GM18498 (cell line): ENCODE results near the gene CHRNA1.

Experiments used
- ATAC-seq: cut with Tn5 transposase; IDR thresholded peaks from one replicate; pipeline ENCODE4 v1.9.1; 2021; ENCODE audit warnings: mild to moderate bottlenecking, moderate library complexity; ENCODE audit not compliant: unreplicated experiment

The CHRNA1 gene

DNA sequence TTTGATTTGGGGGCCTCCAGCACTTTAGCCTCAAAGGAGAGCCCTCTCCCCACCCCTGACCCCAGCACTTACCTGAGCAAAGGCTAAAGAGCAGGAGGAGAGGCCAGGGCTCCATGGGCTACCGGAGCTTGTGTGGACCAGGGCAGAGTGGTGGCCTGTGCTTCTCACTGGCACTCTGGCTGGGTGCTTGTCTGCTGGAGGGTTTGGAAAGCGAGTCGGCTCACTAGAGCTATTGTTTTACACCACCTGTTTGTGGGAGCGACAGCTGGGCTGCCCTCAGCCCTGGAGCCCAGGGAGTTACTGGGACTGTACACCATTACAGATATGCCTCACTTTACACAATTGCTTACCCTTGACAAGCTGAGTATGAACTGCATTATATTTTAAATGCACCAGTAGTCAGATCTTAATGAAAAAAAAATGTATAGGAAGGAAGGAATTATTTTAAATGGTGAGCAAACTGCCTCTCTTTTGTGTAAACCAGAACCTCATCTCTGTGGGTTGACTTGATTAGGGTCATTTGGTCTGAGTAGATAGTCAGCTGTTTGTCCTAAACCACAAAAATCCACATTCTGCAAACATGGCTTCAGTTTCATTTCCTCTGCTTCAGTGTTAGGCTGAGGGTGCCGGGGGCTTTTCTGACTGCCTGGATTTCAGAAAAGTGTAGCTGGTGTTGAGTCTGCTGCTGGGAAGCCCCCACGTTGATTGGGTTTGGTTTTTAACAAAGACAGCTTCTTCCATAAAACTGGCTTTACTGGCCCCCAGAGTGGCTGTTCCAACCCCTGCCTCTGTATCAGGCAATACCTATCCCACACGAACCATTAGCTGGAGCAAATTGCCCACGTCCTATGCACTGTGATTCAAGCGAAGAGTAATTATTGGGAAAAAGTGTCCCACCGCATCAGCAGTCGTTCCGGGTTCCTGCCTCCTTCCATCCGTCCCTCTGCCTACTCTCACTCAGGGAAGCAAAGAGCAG, at the start of gene CHRNA1:
Gene CHRNA1 (minus strand): TSS at position 193 of the 976 bp plus-strand sequence. CDS start 78 bp downstream, at position 115.
- ATAC-seq = peak; percentile 76

DNA sequence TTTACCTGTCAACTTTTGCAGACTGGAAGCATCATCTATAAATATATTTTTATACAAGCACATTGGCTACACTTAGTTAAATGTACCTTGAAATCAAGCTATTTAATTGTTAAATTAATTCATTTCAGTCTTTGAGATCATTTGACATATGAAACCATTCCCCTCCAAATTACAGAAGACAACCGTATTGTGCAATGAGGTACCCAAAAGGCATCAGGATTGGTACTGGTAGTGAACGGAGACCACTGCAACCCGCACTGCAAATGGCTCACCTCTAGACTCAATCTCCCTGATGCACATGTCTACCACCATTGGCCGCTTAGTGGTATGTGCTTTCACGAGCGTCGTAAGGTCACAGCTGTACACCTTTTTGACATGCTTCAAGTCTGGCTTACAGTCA, 47.8 kb upstream of the CHRNA1 start:
- no peak for ATAC-seq

DNA sequence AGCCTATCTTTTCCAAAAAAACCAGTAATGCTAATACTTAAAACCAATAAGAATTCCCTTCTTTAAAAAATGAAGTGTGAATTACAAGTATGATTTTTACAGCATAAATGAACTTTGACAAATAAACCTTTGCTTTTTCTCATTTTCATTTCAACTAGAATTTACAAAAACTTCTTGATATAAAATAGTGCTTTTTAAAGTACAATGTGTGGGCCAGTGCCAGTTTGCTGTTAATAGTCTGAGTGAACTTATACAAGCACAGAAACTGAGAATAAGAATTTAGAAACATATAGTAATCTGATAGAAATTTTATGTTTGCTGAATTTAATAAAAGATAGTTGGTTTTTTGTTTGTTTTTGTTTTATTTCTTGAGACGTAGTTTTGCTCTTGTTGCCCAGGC, 43.7 kb upstream of the CHRNA1 start:
- no peak for ATAC-seq

DNA sequence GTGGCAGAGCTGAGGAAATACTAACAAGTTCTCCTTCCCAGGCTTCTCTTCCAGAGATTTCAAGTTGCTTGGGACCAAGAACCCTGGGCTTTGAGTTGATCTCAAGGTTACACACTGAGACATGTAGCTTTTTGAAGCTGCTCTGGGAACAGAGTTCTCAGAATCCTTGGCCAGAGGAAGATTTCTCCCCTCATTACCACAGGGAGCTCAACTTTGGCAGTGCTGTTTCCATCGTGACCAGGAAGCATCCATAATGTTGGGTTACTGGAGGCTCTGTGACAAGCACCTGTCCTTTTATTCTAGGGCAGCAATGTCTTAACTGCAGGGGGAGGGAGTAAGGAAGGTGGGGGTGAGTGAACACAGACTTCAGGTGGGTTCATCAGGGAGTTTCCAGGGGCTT, 41.5 kb upstream of the CHRNA1 start:
- ATAC-seq = no peak

DNA sequence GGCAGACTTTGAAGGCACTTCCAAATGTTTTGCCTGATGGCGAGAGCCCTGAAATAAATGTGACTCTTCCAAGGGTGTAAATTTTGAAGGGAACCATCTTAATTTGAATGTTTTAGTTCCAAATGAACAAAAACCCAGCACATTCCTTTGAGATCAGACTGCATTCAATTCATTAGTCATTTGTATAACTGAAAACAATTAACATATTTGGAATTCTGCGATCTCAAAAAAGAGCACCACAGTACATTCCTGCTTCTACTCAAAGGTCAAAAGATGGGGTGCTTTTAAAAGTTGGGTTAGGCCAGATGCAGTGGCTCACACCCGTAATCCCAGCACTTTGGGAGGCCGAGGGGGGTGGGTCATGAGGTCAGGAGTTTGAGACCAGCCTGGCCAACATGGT, 38.2 kb upstream of the CHRNA1 start:
- ATAC-seq = no peak

DNA sequence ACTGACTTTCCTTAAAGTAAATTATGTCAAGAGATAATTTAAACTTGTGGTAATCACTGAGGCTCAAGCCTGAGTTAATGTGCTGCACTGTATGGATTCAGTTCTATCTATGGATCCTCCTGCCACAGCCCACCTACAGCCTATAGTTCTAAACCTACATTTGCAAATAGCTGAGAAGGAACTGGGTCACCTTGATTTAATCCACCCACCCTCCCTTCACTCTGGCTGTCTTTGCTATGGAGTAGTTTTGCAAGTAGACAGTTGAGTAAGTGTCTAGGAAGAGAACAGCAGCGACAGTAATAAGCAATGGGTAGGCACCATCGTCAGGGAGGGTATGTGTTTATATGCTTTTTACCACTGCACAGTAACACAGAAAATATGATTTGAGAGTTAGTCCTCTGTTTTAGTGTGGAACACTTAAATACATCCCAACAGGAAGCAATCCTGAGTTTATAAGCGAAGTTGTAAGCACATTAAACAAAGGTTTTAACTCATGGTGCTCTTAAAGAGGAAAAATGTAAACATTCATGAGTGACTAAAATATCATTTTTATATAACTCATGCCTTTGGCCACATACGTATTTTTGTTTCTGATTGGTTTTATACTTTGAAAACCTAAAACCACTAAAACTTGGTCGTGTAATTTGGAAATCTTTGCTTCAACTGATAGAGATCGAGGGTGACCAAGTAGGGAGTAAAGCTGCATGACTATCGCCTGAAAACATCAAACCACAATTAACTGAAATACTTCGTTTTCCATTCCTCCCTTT, 36.3 kb upstream of the CHRNA1 start:
- ATAC-seq = no peak

DNA sequence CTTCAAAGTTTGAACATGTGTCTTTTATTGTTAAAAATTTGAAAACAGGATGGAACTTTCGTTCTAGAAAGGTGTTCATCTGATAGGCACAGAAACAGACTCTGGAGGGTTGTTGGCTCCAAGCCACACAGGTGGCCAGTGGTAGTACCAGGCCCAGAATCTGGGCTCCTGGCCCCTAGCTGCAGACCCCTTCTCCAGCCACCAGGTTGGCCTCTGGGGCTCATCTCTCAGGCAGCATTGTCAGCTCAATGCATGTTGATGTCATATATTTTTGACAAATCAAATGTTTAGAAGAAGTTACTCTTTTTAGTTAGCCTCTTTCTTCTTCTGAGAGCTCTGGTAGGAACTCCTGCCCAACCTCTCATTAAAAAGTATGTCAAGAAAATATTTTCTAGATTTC, 34.5 kb upstream of the CHRNA1 start:
- ATAC-seq = no peak

DNA sequence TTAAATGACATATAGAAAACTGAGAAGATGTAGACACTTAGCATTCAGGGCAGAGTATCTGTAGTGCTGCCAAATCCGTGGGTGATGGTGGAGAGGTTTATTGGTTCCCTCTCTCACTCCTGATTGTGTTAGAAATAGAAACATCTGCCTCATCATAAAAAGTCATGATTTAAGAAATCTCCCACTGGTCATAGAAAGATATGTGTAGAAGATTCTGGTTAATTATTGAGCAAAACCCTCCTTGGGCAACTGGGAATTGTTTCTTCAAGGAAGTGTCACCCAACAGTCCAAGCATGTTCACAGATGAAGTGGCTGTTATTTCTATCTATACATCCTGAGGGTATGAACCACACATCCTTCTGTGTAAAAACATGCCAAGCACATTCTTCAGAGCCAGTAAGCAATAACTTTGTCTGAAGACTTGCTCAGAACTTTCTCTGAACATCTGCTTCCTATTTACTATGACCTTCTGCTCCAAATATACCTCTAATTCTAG, 33.6 kb upstream of the CHRNA1 start:
- no peak for ATAC-seq

DNA sequence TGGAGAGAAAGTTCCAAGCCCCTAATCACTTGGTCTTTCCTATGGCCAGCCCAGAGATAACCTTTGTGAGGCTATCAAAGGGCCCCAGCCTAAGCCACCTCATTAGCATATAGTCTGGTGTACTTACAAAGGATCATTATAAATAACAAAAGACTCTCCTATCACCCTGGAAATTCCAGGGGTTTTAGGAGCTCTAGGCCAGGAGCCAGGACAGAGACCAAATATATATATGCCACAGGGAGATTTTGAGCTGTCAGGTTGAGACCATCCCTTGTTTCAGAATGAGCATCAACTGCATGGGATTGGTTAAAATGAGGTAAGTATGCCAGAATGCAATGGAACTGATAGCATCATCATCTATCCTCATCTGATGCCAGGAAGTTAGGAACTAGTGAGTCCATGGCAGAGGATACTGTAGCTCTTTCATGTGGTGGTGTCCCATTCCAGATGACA, 32.1 kb upstream of the CHRNA1 start:
- no peak for ATAC-seq

DNA sequence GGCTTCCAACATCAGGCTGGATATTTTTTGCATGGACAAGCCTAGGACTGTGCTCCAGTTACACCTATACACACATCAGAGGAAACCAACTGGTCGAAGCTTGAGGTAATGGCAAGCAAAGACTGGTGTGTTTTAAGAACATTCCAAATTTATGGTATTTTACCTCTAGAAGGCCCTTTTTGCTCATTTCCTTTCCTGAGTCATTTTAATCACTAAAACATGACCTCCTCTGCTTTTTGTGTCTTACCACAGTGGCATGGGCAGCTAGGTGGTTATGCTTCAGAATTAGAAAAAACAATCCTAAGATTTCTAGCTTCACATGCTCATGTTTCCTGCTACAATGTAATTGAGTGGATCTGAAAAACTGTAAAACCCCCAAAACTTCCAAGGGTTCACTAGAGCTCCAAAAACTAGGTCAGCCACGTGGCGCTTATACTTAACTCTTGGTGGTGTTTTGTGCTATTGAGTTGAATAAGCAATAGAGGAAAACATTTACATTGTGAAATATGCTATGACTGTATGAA, 30.6 kb upstream of the CHRNA1 start:
- no peak for ATAC-seq

DNA sequence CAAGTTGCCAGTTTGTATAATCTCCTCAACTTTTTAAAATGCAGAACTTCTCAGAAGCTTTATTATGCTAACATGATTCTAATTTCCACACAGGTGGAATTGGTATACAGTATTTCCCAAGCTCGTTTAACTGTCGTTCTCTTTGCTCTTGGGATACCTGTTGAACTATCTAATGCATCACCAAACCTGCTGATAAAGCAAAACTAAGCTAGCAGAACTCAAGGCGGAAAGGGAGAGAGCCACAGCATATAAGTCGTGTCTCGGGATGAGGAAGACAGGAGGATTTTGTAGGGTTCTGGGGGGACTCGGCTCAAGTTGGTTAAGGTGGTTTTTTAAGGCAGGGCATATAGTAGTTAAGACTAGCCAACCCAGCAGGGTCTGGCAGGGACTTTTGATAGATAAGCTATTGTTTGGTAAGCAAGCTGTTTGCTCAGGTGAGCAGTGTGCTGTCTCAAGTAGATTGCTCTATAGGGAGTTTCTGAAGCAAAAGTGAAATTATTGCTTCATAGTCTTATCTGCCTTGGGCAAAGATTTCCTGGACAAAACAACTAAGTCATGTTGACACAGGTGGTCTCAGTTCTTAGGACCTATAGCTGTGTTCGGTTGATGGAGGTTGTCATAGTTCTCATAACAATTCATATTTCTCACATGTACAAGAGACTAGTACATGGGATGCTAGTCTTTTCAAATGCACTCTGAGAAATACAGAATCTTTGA, 28.2 kb upstream of the CHRNA1 start:
- no peak for ATAC-seq

DNA sequence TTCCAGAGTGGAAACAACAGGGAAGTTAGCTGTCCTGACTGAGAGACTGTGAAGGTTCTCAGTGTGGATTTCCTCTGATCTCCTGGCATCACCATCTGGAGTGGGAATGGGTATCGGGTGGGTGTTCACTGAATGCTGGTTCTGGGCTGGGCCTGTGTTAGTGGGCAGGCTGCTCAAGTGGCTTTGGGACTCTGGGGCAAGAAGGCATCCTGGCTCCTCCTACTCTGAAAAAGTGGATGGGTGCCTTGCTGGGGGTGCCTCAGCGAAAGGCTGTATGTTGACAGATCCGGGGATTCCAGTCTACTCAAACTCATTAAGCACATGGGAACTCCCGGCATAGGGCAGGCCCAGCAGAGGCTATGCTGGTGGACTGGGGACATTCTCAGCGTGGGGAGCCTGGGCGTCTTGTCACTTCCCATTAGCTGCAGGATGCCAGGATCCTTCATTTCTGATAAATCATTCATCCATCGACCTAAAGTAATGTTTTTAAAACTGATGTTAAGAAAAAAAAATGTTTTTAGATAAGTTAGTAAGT, 27.5 kb upstream of the CHRNA1 start:
- no peak for ATAC-seq

DNA sequence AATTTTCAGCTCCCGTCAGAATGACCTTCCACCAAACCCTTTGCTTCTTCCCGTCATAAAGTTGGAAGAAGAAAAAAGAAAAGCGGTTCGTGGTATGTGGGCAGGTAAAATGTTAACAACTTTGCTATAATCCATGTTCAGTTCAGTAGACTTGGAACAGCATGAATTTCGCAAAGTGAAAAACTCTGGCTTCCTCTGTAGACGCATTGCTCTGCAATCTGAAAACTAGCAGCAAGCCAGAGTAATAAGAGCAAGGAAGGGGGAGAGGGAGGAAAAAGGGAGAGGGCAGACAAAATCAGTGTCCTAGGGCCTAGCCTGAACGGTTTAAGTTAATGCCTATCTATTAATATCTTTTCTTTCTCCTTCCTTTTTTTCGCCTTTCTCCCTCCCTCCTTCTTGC, 26.7 kb upstream of the CHRNA1 start:
- ATAC-seq = no peak

DNA sequence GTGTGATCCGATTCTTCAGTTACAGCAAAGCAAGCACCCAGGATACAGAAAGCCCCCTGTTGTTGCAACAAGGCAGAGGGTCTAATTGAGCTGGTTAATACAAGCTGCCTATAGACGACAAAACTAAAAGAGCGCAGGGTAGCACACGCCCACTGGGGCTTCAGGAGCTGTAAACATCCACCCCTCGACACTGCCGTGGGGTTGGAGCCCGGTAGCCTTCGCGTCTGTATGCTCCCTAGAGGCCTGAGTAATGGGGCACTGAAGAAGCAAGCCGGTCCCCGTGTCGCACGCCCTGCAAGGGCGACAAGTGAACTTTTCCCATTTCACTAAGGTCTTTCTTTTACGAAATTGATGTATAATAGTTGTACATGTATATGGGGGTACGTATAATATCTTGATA, 24.7 kb upstream of the CHRNA1 start:
- ATAC-seq = no peak

DNA sequence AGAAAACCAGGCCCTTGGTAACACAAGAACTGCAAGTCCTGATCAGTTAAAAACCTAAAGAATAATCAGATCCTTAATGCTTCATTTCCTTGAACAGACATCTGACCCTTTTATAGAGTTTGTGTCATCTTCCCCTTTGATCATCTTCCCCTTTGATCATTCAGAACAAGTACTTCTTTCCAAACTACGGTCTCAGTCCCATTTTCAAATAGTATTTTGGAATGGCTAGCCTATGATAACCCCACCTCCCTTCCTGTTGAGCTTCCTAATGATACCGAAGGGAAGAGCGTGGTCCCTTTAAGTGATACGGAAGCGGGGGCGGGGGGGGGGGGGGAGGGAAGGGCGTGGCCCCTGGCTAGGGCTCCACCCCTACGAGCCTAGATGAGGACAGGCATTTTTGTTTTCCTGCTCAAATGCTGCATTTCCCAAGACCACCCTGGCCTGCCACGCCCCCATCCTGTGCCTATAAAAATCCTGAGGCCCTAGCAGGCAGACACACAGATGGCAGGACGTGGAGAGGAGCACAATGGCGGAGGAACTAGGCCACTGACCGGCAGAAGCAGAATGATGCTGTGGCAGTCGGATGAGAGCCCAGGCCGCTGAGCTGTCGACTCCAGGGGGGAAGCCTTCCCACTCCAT, 24.1 kb upstream of the CHRNA1 start:
- no peak for ATAC-seq

DNA sequence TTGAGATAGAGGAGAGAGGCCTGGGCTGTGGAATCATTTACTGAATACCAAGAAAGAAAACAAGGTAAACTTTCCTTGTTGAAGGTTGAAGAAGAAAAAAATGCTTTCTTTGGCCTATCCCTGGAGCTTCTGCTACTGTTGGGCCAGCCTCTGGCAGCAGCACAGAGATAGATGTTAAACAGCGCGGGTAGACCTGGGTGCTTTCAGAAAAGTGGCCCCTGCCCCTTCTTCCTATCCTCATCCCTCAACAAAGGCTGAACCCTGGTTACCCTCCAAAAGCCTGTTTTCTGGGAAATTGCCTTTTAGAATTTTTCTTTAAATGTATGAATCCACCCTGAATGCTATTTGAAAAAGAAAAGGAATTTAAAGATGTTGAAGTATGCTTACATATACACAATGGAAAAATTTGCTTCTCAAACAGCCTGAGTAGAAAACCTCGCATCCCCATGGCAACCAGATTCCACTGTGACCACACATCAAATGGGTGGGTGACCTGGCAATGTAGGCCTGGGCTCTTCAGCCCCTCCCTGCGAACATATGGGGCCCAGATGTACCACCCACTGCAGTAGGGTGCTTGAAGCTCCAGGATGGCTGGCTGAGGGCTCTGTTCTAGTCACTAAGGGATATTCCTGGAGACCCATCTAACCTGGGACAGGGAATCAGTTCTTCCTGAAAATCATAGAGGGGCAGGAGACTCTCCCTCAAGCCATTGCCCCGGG, 23.4 kb upstream of the CHRNA1 start:
- ATAC-seq = no peak

DNA sequence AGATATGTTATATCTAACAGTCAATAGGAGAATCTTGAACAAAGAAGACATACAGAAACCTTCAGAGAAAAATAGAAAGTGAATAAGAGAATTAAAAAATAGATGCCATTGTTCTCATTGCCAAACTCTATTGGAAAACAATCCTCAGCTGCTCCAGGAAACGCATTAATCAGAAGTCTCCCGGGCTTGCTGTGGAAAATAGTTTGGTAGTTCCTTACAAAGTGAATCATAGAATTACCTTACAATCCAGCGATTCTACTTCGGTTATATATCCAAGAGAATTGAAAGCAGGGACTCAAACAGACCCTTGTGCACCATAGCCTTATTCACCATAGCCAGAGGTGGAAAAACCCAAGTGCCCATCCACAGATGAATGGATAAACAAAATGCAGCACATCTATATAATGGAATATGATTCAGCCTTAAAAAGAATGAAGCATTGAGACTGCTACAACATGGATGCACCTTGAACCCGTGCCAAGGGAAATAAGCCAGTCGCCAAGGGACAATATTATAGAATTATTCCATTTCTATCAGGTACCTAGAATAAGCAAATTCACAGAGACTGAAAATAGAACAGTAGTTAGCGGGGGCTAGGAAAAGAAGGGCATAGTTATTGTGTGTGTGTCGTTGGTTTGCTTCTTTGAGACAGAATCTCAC, 21.9 kb upstream of the CHRNA1 start:
- ATAC-seq = no peak

DNA sequence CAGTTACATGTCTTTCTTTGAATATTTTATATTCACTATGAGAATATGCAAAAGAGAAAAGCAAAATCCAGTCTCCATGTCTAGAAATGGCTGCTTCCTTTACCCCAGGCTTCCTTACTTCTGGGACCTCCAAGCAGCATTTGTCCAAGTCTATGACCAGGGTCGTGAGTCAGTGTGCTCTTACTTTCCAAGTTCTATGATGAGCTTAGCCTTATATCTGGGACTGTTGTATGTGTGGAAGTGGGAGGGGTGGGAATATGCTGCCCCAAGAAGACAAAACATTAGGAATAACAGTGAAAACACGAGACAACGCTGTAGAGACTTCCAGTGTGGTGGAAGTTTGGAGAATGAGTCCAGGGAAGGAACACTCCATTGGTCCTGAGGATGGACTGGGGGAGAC, 21.2 kb upstream of the CHRNA1 start:
- ATAC-seq = no peak

DNA sequence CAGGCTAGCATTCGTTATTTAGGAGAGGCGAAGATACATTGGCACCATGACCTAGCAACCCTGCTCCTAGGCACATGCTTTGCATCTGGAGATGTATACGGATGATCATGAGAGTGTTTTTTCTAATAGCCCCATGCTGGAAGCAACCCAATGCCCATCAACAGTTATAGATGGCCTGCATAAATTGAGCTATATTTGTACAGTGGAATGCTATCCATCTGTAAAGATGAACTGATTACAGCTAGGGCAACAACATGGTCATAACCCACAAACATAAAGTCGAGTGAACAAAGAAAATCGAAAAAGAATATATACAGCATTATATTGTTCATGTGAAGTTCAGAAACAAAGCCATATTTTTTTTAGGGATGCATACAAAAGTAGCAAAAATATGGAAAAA, 20.6 kb upstream of the CHRNA1 start:
- ATAC-seq = no peak
